HG02870 (cell line): ENCODE measurements around the gene SLMAP.
A peak's percentile ranks its signal among the peaks of the same experiment; 100 is the strongest.

Experiments
- ATAC-seq: cut with Tn5 transposase; IDR thresholded peaks from one replicate; pipeline ENCODE4 v1.9.1; 2021; ENCODE audit warnings: mild to moderate bottlenecking, moderate library complexity; ENCODE audit not compliant: unreplicated experiment

SLMAP gene, protein sequence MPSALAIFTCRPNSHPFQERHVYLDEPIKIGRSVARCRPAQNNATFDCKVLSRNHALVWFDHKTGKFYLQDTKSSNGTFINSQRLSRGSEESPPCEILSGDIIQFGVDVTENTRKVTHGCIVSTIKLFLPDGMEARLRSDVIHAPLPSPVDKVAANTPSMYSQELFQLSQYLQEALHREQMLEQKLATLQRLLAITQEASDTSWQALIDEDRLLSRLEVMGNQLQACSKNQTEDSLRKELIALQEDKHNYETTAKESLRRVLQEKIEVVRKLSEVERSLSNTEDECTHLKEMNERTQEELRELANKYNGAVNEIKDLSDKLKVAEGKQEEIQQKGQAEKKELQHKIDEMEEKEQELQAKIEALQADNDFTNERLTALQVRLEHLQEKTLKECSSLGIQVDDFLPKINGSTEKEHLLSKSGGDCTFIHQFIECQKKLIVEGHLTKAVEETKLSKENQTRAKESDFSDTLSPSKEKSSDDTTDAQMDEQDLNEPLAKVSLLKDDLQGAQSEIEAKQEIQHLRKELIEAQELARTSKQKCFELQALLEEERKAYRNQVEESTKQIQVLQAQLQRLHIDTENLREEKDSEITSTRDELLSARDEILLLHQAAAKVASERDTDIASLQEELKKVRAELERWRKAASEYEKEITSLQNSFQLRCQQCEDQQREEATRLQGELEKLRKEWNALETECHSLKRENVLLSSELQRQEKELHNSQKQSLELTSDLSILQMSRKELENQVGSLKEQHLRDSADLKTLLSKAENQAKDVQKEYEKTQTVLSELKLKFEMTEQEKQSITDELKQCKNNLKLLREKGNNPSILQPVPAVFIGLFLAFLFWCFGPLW

DNA sequence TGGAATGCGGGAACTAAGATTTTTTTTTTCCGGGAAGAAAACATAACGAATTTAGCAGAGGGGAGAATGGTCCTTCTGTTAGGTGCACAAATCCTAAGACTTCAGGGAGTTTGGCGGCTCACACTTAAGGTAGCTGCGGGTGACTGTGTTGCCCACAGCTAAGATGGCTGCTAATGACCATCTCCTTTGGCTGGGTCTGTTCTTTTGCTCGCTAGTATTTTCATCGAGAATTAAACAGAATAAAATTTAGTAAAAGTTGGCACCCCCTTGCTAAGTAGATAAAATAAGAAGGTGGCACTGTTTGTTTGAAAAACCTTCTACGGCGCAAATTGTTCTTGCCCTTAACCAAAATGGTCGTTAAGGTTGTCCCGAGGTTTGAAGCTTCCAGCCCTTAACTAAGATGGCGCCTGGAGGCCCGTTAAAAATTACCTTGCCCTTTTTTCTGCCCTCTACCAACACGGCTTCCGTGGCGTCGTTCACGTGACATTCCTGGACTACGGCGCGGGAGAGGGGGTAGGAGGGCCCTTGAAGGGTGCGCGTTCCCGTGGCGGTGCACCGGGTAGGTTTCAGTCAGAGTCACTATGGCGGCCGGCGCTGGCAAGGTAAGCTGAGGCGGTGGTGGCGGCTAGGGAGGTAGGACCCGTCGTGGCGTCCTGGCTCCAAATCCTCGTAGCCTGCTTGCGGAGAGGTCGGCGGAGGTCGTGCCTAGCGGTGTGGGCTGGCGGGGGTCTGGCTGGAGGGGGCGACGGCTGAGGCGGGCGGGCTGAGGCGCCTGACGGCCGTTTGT lies at the start of gene SLMAP:
SLMAP (plus strand) TSS at position 569 of the 787 bp plus-strand sequence. CDS start 1,343 bp downstream, outside the sequence.
- ATAC-seq, result peak; percentile 93

DNA sequence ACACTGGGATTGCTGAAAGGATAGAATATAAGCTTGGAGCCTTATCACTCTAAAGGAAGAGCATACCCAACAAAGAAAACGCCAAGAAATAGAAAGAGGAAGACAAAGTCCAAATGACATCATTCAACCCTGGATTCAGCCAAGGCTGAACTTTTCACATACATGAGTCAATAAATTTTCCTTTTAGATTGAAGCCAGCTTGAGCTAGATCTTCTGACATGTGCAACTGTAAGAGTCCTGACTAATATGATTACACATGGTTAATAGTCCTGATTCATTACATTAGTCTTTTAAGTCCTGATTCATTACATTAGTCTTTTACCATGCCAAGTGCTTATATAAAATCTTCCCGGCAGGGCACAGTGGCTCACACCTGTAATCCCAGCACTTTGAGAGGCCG lies 49.6 kb upstream of the SLMAP start:
- ATAC-seq, result no peak

DNA sequence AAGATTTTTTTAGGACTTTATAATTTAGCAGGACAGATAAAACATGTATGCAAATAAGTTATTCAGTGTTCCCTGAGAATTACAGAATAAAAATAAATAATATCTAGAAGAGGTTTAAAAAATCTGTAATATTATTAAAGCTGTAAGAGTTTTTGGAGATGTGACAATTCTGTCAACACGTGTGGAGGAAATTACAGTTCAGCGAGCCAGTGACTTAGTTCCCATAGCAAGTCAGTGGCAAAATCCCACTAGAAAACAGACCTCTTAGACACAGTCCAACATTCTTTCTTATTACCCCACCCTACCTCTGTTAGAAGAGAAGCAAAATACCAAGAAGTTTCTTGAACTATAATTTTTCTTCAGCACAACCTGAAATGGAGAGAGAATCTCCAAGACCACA lies 47.1 kb upstream of the SLMAP start:
- no peak for ATAC-seq

DNA sequence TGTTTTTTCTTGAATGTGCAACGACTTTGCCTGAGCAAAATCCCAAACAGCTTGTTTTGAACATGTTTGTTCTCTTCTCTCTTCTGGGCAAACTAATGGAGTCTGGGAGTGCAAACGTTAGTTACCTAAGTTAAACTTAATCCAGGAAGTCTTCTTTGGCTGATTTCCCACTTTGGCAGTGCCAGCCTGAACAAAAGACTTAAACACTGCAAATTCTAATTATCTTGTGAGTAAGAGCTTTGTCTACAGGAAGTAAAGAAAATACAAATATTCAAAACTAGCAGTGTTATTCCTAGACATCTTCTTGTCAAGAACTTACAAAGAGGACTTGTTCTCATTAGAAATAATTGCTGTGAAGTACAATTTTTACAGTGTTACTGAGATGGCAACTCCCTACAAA lies 46.5 kb upstream of the SLMAP start:
- no peak for ATAC-seq

DNA sequence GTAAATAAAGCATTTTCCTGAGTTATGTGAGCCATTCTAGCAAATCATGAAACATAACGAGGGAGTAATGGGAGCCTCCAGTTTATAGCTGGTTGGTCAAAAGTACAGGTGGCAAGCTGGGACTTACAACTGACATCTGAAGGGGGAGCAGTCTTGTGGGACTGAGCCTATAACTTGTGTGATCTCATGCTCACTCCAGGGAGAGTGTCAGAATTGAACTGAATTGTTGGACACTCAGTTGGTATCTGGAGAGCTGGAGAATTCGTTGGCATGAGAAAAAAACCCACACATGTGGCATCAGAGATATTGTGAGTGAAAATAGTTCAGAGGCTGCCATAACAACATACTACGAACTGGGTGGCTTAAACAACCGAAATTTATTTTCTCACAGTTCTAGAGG lies 40.4 kb upstream of the SLMAP start:
- ATAC-seq, result no peak

DNA sequence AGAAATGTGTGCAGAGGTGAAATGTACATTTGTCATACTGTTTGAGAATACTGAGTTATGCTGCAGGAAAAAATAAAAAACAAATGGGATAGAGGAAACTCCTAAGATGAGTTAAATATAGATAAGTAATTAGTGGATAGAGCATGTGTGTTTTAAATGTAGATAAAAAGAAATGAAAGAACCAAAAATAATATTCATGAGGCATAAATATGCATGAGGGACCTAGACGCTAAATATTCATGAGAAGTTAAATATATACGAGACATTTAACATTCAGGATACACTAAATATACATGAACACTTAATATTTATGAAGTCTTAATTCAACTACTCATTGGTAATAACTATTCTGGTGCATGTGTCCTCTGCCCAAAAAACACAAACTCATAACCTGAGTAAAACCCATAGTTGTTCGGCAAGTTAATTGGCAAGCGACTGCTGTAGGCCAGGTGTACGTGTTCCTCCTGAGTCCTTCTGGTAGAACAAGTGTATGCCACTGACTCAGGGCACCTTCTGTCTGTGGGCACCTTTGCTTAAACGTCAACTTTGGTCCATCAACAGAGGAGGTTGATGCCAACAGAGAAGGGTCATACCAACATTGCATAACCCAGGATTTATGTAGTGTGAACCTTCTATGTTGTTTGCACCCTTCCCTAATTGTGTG lies 38.8 kb upstream of the SLMAP start:
- ATAC-seq, result no peak

DNA sequence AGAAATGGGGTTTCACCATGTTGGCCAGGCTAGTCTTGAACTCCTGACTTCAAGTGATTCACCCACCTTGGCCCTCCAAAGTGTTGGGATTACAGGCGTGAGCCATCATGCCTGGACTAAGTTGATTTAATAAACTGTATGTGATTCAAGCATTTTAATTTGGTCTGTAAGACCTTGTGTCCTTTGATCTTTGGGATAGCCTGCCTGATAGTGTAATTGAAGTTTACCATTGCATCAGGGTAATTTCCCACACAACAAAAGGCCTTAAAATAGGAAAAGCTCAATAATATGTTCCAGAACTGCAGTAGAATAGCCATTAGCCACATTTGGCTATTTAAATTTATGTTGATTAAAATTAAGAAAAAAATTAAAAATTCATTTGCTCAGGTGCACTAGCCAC lies 38.0 kb upstream of the SLMAP start:
- no peak for ATAC-seq

DNA sequence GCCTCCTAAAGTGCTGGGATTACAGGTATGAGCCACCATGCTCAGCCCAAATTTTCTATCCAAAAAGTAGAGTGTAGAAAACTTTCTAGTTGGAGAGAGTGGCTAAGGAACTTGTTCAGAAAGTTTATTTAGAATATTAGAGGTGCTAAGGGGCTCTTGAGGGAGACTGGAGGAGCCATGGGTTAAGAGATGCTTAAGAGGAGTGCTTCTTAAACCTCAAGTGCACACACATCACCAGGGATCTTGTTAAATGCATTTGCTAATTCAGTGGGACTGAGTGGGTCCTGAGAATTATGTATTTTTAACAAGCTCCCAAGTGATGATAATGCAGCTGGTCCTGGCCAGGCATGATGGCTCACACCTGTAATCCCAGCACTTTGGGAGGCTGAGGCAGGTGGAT lies 29.7 kb upstream of the SLMAP start:
- no peak for ATAC-seq

DNA sequence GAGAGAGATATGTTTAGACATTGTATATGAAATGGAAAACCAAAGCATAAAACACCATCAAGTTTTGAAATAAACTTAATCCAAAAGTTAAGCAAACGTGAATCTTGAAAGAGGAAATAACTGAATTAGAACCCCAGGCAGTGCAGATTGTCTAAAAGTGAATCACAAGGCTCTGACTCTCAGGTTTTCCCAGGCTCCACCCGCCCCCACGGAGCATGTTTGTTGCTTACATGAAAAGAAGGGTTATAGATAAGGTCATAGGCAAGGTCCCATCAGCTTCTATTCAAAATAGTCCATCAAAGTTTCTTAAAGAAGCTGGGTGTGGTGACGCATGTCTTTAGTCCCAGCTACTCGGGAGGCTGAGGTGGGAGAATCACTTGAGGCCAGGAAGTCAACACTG lies 29.0 kb upstream of the SLMAP start:
- no peak for ATAC-seq

DNA sequence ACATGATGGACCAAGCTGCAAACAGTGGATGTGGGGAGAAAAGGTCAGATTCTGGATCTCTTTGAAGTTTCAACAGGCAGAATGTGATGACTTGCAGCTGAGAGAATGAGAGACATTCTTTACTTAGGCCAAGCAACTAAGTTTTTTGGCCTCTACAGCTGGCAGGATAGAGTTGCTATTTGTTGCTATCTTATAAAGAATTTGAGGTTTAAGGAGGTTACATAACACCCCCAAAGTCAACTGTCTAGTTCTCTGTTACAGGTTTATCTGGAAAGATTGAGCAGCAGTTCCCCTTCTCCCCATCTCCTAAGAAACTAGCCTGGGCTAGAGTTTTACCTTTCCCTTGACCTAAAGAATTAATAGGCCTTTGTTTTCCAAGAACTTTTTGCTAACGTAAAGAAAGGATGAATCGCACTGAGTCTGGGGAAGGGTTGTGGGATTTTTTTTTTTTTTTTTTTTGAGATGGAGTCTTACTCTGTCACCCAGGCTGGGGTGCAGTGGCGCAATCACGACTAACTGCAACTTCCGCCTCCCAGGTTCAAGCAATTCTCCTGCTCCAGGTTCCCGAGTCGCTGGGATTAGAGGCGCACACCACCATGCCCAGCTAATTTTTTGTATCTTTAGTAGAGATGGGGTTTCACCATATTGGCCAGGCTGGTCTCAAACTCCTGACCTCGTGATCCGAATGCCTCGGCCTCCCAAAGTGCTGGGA lies 26.6 kb upstream of the SLMAP start:
- no peak for ATAC-seq

DNA sequence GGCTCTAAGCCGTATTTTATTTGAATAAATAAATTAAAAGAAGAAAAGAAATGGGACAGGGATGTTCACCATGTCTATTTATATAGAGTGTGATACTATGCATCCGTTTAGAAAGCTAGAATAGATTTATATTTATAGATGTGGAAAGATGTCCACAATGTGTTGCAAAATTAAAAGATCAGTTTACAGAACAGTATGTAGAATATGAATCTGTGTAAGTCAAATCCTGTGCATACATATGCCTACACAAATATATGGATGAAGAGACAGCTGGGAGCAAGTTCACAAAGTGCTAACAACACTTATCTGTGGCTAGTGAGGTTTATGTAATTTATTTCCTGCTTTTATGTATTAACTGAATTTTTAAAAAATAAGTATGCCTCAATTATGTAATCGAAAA lies 25.4 kb upstream of the SLMAP start:
- ATAC-seq, result no peak

DNA sequence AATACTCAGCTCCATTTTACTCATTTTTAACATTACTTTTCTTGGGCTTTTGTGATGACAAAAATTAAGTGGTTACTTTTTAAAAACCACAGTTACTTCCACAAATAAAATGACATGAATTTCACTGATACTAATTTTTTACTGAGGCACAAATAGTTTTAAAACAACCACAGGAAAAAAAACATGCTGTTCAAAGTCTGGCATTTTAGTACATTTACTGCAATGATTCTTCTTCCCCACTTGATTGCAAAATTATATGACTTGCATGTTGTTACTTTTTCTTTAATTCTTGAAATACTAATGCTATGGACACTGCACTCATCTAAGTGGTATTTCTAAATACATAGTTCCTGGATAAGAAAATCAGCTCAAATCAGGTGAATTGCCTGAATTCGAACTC lies 24.8 kb upstream of the SLMAP start:
- ATAC-seq, result no peak

DNA sequence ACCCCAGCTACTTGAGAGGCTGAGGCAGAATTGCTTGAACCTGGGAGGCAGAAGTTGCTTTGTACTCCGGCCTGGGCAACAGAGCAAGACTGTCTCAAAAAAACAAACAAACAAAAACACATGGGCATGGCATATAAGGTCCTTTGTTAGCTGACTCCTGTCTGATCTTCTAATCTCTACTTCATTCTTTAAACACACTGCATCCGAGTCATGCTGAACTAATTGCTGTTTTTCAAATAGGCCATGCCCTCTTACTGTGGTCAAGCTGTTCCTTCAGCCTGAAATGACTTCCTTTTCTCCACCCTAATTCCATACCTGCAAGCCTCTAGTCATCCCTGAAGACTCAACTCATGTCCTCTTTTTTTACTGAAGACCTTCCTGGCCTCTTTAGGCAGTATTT lies 22.3 kb upstream of the SLMAP start:
- no peak for ATAC-seq

DNA sequence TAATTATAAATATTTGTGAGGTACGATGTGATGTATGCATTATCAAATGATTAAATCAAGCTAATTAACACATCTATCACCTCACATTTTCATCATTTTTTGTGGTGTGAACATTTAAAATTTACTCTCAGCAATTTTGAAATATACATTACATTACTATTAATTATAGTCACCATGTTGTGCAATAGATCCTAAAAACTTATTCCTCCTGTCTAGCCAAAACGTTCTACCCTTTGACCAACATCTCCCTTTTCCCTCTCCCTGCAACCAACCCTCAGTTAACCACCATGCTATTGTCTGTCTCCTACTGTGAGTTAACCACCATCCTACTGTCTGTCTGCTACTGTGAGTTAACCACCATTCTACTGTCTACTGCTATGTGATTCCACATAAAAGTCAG lies 20.7 kb upstream of the SLMAP start:
- no peak for ATAC-seq

DNA sequence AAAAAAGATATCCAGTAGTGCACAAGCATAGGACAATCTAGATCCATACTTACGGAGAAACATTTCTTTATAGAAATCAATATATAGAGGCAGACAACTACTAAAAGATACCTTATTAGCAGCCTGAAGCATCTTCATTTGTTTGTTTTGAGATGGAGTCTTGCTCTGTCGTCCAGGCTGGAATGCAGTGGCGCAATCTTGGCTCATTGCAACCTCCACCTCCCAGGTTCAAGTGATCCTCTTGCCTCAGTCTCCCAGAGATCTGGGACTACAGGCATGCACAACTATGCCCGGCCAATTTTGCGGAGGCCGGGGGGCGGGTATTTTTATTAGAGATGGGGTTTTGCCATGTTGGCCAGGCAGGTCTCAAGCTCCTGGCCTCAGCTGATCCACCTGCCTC lies 18.3 kb upstream of the SLMAP start:
- no peak for ATAC-seq

DNA sequence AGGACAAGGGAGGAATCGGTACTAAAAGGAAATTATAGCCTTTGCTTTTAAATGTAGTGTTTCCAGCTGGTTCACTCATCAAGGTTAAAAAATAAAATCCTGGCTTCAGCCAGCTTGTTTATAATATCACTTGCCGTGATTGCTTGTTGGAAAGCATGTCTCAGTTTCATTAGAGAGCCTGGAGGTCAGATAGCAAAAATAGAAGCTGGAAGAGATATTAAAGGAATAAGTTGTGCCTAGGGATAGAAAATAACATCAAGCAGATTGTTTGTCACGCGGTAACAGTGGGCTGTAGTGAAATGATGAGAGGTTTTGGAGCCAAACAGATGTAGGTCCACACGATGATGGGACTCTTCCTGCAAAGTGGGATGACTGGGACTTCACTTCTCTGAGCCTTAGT lies 17.7 kb upstream of the SLMAP start:
- no peak for ATAC-seq

DNA sequence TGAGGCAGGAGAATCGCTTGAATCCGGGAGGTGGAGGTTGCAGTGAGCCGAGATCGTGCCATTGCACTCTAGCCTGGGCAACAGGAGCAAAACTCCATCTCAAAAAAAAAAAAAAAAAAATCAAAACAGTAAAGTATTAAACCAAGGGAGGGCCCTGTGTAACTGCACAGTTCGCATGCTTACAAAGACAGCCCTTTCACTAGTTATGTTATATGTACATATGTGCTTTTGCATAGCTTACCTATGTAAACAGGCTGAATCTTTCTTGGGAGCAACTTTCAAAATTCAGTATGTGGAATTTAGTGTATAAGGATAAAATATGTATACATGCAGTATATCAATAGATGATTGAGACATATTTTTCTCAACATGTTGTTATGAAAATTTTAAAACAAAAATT lies 16.1 kb upstream of the SLMAP start:
- no peak for ATAC-seq

DNA sequence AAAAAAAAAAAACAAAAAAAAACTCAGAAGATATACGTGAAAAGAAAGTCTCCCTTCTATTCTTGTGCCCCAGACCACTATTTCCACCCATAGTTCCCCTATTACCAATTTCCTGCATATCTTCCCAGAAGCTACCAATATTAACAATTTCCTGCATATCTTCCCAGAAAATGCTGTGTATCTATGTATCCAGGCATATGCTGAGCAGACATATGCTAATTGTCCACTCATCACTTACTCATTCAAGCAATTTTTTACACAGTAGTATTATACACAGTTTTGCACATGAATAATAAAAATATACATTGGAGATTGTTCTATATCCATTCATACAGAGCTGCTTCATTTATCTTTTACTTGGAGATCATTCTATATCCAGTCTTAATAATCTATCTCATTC lies 12.6 kb upstream of the SLMAP start:
- ATAC-seq, result no peak

DNA sequence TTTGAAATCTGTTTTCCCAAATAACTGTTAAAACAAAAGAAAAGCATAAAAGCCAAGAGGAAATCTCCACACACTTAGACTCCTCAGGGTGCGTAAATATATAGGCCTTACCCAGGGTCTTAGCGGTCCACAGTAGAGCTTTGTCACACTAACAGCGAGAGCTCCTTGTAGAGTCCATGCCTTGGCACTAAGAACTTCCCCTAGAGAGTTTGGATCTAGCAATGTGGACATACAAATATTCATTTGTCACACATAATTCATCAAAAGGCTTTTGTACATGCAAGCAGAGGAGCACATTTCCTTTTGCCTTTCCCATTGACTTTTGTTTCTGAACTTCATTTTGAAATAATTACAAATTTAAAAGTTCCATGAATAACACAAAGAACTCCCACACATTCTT lies 11.0 kb upstream of the SLMAP start:
- no peak for ATAC-seq
